A549 (cell line): ENCODE data around the gene MAPKAP1. TPM values are rescaled to one million over a fixed set of nuclear protein-coding genes. Genes with fewer than 3 reads are reported as not detected.

Experiments
- ATAC-seq, 2 experiments: fragments of 200-7000 bp in 1 of 2; fragments of >200 bp in 1 of 2; cut with Nextera tagmentation in 1 of 2; cut with Tn5 transposase in 1 of 2; 3 replicates each; pipeline versions ENCODE4 v1.8.0 to v1.9.1; 2018 to 2020; ENCODE audit warnings: mild to moderate bottlenecking in 1 of 2, moderate library complexity in 1 of 2
- CTCF ChIA-PET: fragments of 300-600 bp; sonication (Branson Sonifier 250); formaldehyde crosslinking; extraction: SDS; loops from one replicate; lab custom pipeline; 2021; ENCODE audit warnings: antibody characterized with exemption, inconsistent platforms; lab: Yijun Ruan, JAX
- POLR2A ChIA-PET: fragments of 350-600 bp; formaldehyde crosslinking; extraction: SDS; loops from one replicate; lab custom pipeline; 2021; ENCODE audit warnings: antibody characterized with exemption, inconsistent platforms; lab: Yijun Ruan, JAX
- DNase-seq, 2 experiments: peaks; one replicate each; pipeline versions ENCODE4 v3.0.0 to v3.0.0-alpha.2; 2011 to 2016; ENCODE audit warnings: low read depth in 1 of 2, low spot score in 1 of 2
- FAIRE-seq: peaks from 2 replicates; lab custom pipeline; 2011; peaks lifted over from hg19 to GRCh38; lab: Jason Lieb, UNC
- H3K27ac ChIP-seq, 2 experiments: fragments of >200 bp; sonication (Bioruptor Twin); formaldehyde crosslinking; 3 replicates each; pipeline ENCODE4 v1.5.1; 2016 to 2017
- H3K4me1 ChIP-seq: fragments of >200 bp; sonication (Bioruptor Twin); formaldehyde crosslinking; 3 replicates; pipeline ENCODE4 v1.6.1; 2016
- H3K4me2 ChIP-seq: fragments of >200 bp; sonication (Bioruptor Twin); formaldehyde crosslinking; 3 replicates; pipeline ENCODE4 v1.6.1; 2016
- H3K4me3 ChIP-seq: fragments of >200 bp; sonication (Bioruptor Twin); formaldehyde crosslinking; 3 replicates; pipeline ENCODE4 v1.5.1; 2016
- H3K9me3 ChIP-seq: fragments of >200 bp; sonication (Bioruptor Twin); formaldehyde crosslinking; 3 replicates; pipeline ENCODE4 v1.6.1; 2016
- CEBPB ChIP-seq, 2 experiments: fragments of >200 bp in 1 of 2; sonication (Bioruptor Twin) in 1 of 2; formaldehyde crosslinking in 1 of 2; IDR thresholded peaks; 2 replicates each; pipeline ENCODE4 v1.6.1; 2012 to 2016
- CHD2 ChIP-seq: fragments of 150-350 bp; IDR thresholded peaks from 2 replicates; pipeline ENCODE4 v1.6.1; 2014; ENCODE audit warnings: low read length; ENCODE audit not compliant: partially characterized antibody
- CTCF ChIP-seq: fragments of >200 bp; sonication (Bioruptor Twin); formaldehyde crosslinking; IDR thresholded peaks from 3 replicates; pipeline ENCODE4 v1.5.1; 2016
- EHF ChIP-seq: fragments of 250-450 bp; sonication (Bioruptor Pico); IDR thresholded peaks from 2 replicates; pipeline ENCODE4 v1.5.0; 2020; ENCODE audit warnings: mild to moderate bottlenecking
- ESRRA ChIP-seq: fragments of 150-350 bp; IDR thresholded peaks from 2 replicates; pipeline ENCODE4 v1.6.1; 2014; ENCODE audit warnings: mild to moderate bottlenecking, low read length, borderline replicate concordance
- FOXS1 ChIP-seq: fragments of 250-450 bp; sonication (Bioruptor Pico); IDR thresholded peaks from 2 replicates; pipeline ENCODE4 v1.5.0; 2020; ENCODE audit warnings: mild to moderate bottlenecking, moderate library complexity
- GATA3 ChIP-seq: IDR thresholded peaks from 2 replicates; pipeline ENCODE4 v1.6.1; 2012; ENCODE audit warnings: borderline replicate concordance
- HOXA7 ChIP-seq: fragments of 250-450 bp; sonication (Bioruptor Pico); IDR thresholded peaks from 2 replicates; pipeline ENCODE4 v1.5.0; 2020; ENCODE audit warnings: mild to moderate bottlenecking, moderate library complexity
- JUN ChIP-seq, 2 experiments: fragments of >200 bp; sonication (Bioruptor Twin); formaldehyde crosslinking; IDR thresholded peaks; 2 replicates in 1 of 2; 3 replicates in 1 of 2; pipeline ENCODE4 v1.6.1; 2016 to 2017
- JUNB ChIP-seq: fragments of >200 bp; sonication (Bioruptor Twin); formaldehyde crosslinking; IDR thresholded peaks from 2 replicates; pipeline ENCODE4 v1.6.1; 2016
- KDM1A ChIP-seq: fragments of 200-600 bp; sonication (generic); IDR thresholded peaks from 2 replicates; pipeline ENCODE4 v1.6.1; 2016; ENCODE audit warnings: low read depth, mild to moderate bottlenecking
- MAX ChIP-seq: IDR thresholded peaks from 2 replicates; pipeline ENCODE4 v1.6.1; 2012
- MAZ ChIP-seq: fragments of 150-350 bp; IDR thresholded peaks from 2 replicates; pipeline ENCODE4 v1.6.1; 2014; ENCODE audit warnings: antibody characterized with exemption, low read depth, low read length, borderline replicate concordance
- MYC ChIP-seq: IDR thresholded peaks from 2 replicates; pipeline ENCODE4 v1.6.1; 2012; ENCODE audit warnings: mild to moderate bottlenecking, inconsistent platforms, low read length, improper control_type of control experiment, borderline replicate concordance
- NPAS2 ChIP-seq: fragments of 250-450 bp; sonication (Bioruptor Pico); IDR thresholded peaks from 2 replicates; pipeline ENCODE4 v1.8.0; 2022; ENCODE audit warnings: mild to moderate bottlenecking, moderate library complexity, borderline replicate concordance
- PHF8 ChIP-seq: fragments of 200-600 bp; sonication (generic); IDR thresholded peaks from 2 replicates; pipeline ENCODE4 v1.6.1; 2016; ENCODE audit warnings: low read depth, mild to moderate bottlenecking, antibody characterized with exemption, moderate library complexity, borderline replicate concordance
- POLR2AphosphoS2 ChIP-seq: conservative IDR thresholded peaks from 2 replicates; pipeline ENCODE4 v1.6.1; 2012; ENCODE audit warnings: low read length, improper control_type of control experiment, inconsistent platforms
- RAD21 ChIP-seq, 2 experiments: fragments of >200 bp in 1 of 2; sonication (Bioruptor Twin) in 1 of 2; formaldehyde crosslinking in 1 of 2; IDR thresholded peaks in 1 of 2; conservative IDR thresholded peaks in 1 of 2; 2 replicates in 1 of 2; 3 replicates in 1 of 2; pipeline ENCODE4 v1.6.1; 2012 to 2018; ENCODE audit warnings: inconsistent platforms in 1 of 2
- RARB ChIP-seq: fragments of 250-450 bp; sonication (Bioruptor Pico); IDR thresholded peaks from 2 replicates; pipeline ENCODE4 v1.8.0; 2021; ENCODE audit warnings: mild to moderate bottlenecking, moderate library complexity
- RCOR1 ChIP-seq: fragments of 150-350 bp; IDR thresholded peaks from 2 replicates; pipeline ENCODE4 v1.6.1; 2014; ENCODE audit warnings: antibody characterized with exemption, low read length, low read depth
- SMC3 ChIP-seq: fragments of >200 bp; sonication (Bioruptor Twin); formaldehyde crosslinking; IDR thresholded peaks from 3 replicates; pipeline ENCODE4 v1.6.1; 2018; ENCODE audit warnings: inconsistent platforms
- SREBF2 ChIP-seq: fragments of 450-650 bp; IDR thresholded peaks from 2 replicates; pipeline ENCODE4 v1.6.1; 2014; ENCODE audit warnings: mild to moderate bottlenecking, moderate library complexity
- TFCP2L1 ChIP-seq: fragments of 250-450 bp; sonication (Bioruptor Pico); IDR thresholded peaks from 2 replicates; pipeline ENCODE4 v1.5.0; 2021; ENCODE audit warnings: mild to moderate bottlenecking
- ZSCAN20 ChIP-seq: fragments of 250-450 bp; sonication (Bioruptor Pico); IDR thresholded peaks from 2 replicates; pipeline ENCODE4 v1.8.0; 2022; ENCODE audit warnings: mild to moderate bottlenecking, moderate library complexity
- WGBS: methylation state at CpG from one replicate; pipeline ENCODE4 v1.1.6; 2017; ENCODE audit errors: missing lambda C conversion rate; 5-methylcytosine and 5-hydroxymethylcytosine counted together
- polyA plus RNA-seq, 4 experiments: library from polyadenylated mRNA; depleted of rRNA in 3 of 4; stranded (reverse); fragments of >200 nt; fragmentation: RNase III in 1 of 4; extraction: RNeasy Plus Mini Kit Qiagen cat#74134 plus additional on column Dnase treatment in 1 of 4; gene quantifications; 2 replicates in 3 of 4; 3 replicates in 1 of 4; pipeline ENCODE4 v1.2.3, GENCODE V29; 2011 to 2017

MAPKAP1 gene
- polyA plus RNA-seq, 2 of the 4 experiments (the other 2 are of a cell fraction), result 49.9 to 119 TPM

DNA sequence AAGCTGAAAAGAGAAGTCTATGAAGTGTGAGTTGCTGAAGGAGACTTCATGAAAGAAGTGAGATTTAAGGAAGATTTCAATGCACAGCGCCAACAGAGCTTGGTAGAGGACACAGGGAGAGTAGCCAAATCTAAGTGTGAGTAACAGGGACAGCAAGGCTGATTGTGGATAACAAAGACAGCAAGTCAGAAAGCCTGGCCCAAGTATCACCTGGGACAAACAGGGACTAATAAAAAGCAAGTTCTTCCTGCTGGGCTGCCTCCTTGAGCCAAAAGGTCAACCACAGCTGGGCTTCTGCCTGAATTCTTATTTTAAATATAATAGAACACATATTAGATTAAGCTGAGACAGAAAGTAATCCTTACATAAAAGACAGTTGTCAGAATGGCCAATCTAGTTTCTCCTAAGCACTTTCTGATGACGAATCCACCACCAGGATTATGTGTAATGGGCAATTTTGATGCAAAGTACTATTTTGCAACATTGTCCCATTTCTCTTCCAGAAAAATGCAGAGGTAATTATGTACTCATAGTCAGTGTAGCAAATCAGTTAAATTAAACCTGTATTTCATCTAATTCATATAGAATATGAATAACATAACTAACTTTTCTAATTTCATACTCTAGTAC lies 73.8 kb downstream of the MAPKAP1 start:
- POLR2A ChIA-PET, result no interaction called here

GRCh38 chr9:125632321-125633115 lies 74.5 kb downstream of the MAPKAP1 start:
- peak overlapping the region; percentile 51 for H3K4me2 ChIP-seq
- no peak overlapping the region for H3K4me3 ChIP-seq
- no peak for TF ChIP-seq POLR2AphosphoS2
- TF ChIP-seq FOXS1 (CRISPR knock-in tag), result no peak
- no peak for TF ChIP-seq NPAS2 (CRISPR knock-in tag)
- no peak for TF ChIP-seq JUNB
- no peak for TF ChIP-seq TFCP2L1 (CRISPR knock-in tag)
- TF ChIP-seq JUN (IDR thresholded peaks at IDR 0.05), result no peak
- no peak for TF ChIP-seq MAX
- no peak for TF ChIP-seq ESRRA
- TF ChIP-seq HOXA7, result no peak
- FAIRE-seq (no peak), ATAC-seq (peak in 1 of 2 experiments; percentile 47; a peak in 3 of 6 replicates), DNase-seq (no peak)
- no peaks in the 10 kb centered on the region for H3K9me3 ChIP-seq
- 52% methylated on average over 4 of the region's 4 CpGs for WGBS
- no peak overlapping the region for H3K27ac ChIP-seq
- ChIA-PET POLR2A (no interaction called here), CTCF (interaction anchor here (2.1 to 2.4 kb wide), 2 partner anchors 74 to 225 kb away, joined by 7 to 9 read pairs; no protein-coding TSS in a partner anchor)
- peaks cover 32% of the 10 kb centered on the region for H3K4me1 ChIP-seq

More for the DNA sequence above, 73.8 kb downstream of the MAPKAP1 start:
- TF ChIP-seq CTCF, result no peak
- TF ChIP-seq, all 56 proteins: peak for 0
- H3K9me3 ChIP-seq, result no peaks in the 10 kb centered on the region
- no peak overlapping the region for H3K4me3 ChIP-seq
- ATAC-seq (no peak; a peak in 1 of 6 replicates), DNase-seq (no peak), FAIRE-seq (no peak)
- CTCF ChIA-PET, result interaction anchor here (1.3 to 2.4 kb wide), 3 partner anchors 15 to 225 kb away, joined by 3 to 9 read pairs (median 7); no protein-coding TSS in a partner anchor
- H3K27ac ChIP-seq, result no peak overlapping the region
- WGBS, result 90% methylated on average over 2 of the region's 2 CpGs
- H3K4me2 ChIP-seq, result peak overlapping the region; percentile 51
- H3K4me1 ChIP-seq, result peaks cover 32% of the 10 kb centered on the region

DNA sequence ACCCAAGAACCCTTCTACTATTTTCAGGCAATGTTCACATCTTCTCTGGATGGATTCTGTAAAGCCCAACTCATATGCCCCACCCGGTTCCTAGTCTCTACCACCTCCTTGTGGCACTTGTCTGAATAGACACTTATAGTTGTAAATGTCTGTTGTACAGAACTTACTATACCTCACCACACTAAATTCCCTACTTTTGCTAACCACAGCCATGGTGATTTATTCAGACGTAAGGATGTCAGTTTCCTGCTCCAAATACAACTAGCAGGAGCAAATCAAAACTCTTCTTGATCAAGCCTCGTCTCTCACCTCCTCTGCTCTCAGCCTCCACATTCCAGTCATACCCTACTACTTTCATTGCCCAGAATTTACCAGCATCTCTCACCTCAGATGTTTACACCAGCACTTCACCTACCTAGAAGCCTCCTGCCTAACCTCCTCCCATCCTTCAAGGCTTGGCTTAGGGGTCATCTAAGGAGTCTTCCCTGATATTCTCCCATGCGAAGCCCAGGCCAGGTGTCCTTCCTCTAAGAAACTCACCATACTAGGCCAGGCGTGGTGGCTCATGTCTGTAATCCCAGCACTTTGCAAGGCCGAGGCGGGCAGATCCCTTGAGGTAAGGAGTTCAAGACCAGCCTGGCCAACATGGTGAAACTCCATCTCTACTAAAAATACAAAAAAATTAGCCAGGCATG lies 75.5 kb downstream of the MAPKAP1 start:
- no peak overlapping the region for H3K27ac ChIP-seq
- ChIA-PET POLR2A (no interaction called here), CTCF (interaction anchor here (1.1 to 2.4 kb wide), 5 partner anchors 12 to 224 kb away, joined by 4 to 9 read pairs (median 6); no protein-coding TSS in a partner anchor)
- ATAC-seq, result peak; percentile 94
- TF ChIP-seq CHD2 (no peak), ZSCAN20 (CRISPR knock-in tag) (no peak), EHF (no peak), GATA3 (no peak), MYC (no peak), MAZ (no peak), JUN (IDR thresholded peaks at IDR 0.05) (no peak), CTCF (peak; percentile 60), PHF8 (no peak), SMC3 (peak; percentile 69), RCOR1 (no peak), SREBF2 (no peak), RAD21 (conservative IDR thresholded peaks at IDR 0.05 in 1 of 2, IDR thresholded peaks at IDR 0.05 in 1 of 2) (peak; percentile 70 to 80), KDM1A (no peak), CEBPB (IDR thresholded peaks at IDR 0.05) (no peak), RARB (CRISPR knock-in tag) (no peak)
- no peak overlapping the region for H3K4me2 ChIP-seq
- H3K9me3 ChIP-seq, result no peaks in the 10 kb centered on the region
- DNase-seq, result peak; percentile 43 to 57
- no peak overlapping the region for H3K4me3 ChIP-seq
- peaks cover 32% of the 10 kb centered on the region for H3K4me1 ChIP-seq
- no peak for FAIRE-seq
- WGBS, result 80% methylated on average over 7 of the region's 7 CpGs
